Immature natural killer cell (primary cell): ENCODE measurements around the gene SLC25A21. TPM values are rescaled to one million over a fixed set of nuclear protein-coding genes. Genes with fewer than 3 reads are reported as not detected.
"Not testable (repeated sequence)": the region's sequence is repeated elsewhere in the genome, so short reads cannot be mapped to it uniquely, and the experiment has no call there.

ENCODE experiments used
- DNase-seq, 3 donors: peaks; one replicate each; pipeline ENCODE4 v3.0.0; 2022; ENCODE audit warnings: mixed read lengths in 1 of 3
- H3K27ac Mint-ChIP-seq, 6 donors: one replicate each; pipeline ENCODE4 v1.8.0; 2020; ENCODE audit warnings: mixed read lengths in 6 of 6, mild to moderate bottlenecking in 5 of 6, inconsistent platforms in 4 of 6, moderate library complexity in 3 of 6
- H3K27me3 Mint-ChIP-seq, 3 donors: one replicate each; pipeline ENCODE4 v1.8.0; 2020 to 2021; ENCODE audit warnings: low read depth in 3 of 3, mild to moderate bottlenecking in 3 of 3, mixed read lengths in 3 of 3, moderate library complexity in 3 of 3, inconsistent platforms in 1 of 3
- H3K36me3 Mint-ChIP-seq, 3 donors: one replicate each; pipeline ENCODE4 v1.8.0; 2020; ENCODE audit warnings: mixed read lengths in 3 of 3, inconsistent platforms in 2 of 3, mild to moderate bottlenecking in 2 of 3
- H3K4me1 Mint-ChIP-seq, 2 donors: one replicate each; pipeline ENCODE4 v1.8.0; 2020; ENCODE audit warnings: inconsistent platforms in 2 of 2, mild to moderate bottlenecking in 2 of 2, mixed read lengths in 2 of 2, moderate library complexity in 1 of 2
- H3K4me3 Mint-ChIP-seq, 5 donors: one replicate each; pipeline ENCODE4 v1.8.0; 2020; ENCODE audit warnings: mild to moderate bottlenecking in 5 of 5, mixed read lengths in 5 of 5, inconsistent platforms in 3 of 5, moderate library complexity in 3 of 5
- H3K9me3 Mint-ChIP-seq, 6 donors: one replicate each; pipeline ENCODE4 v1.8.0; 2020; ENCODE audit warnings: mild to moderate bottlenecking in 6 of 6, mixed read lengths in 6 of 6, inconsistent platforms in 4 of 6, moderate library complexity in 3 of 6
- polyA plus RNA-seq, 3 donors: library from polyadenylated mRNA; unstranded; fragments of 300-500 nt; fragmentation: Illumina TruSeq; gene quantifications; one replicate each; pipeline ENCODE4 v1.2.3, GENCODE V29; 2021

The SLC25A21 gene
- polyA plus RNA-seq, 3 donors from 2014 or later: not detected

GRCh38 chr14:37197421-37198272 is 25.2 kb upstream of the SLC25A21 start, which contains the start of gene MIPOL1:
Gene MIPOL1, plus strand, starts transcription at chr14:37197937. Its CDS starts 49,952 bp downstream, at chr14:37247889.
- Mint-ChIP-seq H3K4me1 (peaks cover 0 to 8% of the 10 kb centered on the region in 2 donors), H3K27me3 (peaks cover 0 to 2% (median 2%) of the 10 kb centered on the region in 3 donors), H3K27ac (no peak within 1 kb of the TSS), H3K9me3 (peaks cover 2 to 40% (median 8%) of the 10 kb centered on the region in 6 donors), H3K36me3 (no peaks in the 10 kb centered on the region), H3K4me3 (peak within 1 kb of the TSS; percentile 21 to 77 (median 50))
- DNase-seq: no peak

GRCh38 chr14:37196604-37197420 is 24.4 kb upstream of the SLC25A21 start:
- no peak for DNase-seq
- peak overlapping the region in 4 of 5 donors; percentile 27 to 77 (median 52) for H3K4me3 Mint-ChIP-seq
- peaks cover 0 to 2% (median 0%) of the 10 kb centered on the region in 3 donors for H3K27me3 Mint-ChIP-seq
- no peak overlapping the region for H3K27ac Mint-ChIP-seq
- H3K9me3 Mint-ChIP-seq: peaks cover 2 to 39% (median 8%) of the 10 kb centered on the region in 6 donors
- H3K4me1 Mint-ChIP-seq: peaks cover 0 to 8% of the 10 kb centered on the region in 2 donors
- no peaks in the 10 kb centered on the region for H3K36me3 Mint-ChIP-seq

GRCh38 chr14:37195327-37195726 is 22.9 kb upstream of the SLC25A21 start:
- Mint-ChIP-seq H3K4me3 (no peak overlapping the region), H3K36me3 (no peaks in the 10 kb centered on the region), H3K9me3 (peaks cover 2 to 48% (median 15%) of the 10 kb centered on the region in 6 donors), H3K27ac (no peak overlapping the region), H3K27me3 (peaks cover 0 to 2% (median 1%) of the 10 kb centered on the region in 3 donors), H3K4me1 (peaks cover 0 to 8% of the 10 kb centered on the region in 2 donors)
- DNase-seq: no peak

DNA sequence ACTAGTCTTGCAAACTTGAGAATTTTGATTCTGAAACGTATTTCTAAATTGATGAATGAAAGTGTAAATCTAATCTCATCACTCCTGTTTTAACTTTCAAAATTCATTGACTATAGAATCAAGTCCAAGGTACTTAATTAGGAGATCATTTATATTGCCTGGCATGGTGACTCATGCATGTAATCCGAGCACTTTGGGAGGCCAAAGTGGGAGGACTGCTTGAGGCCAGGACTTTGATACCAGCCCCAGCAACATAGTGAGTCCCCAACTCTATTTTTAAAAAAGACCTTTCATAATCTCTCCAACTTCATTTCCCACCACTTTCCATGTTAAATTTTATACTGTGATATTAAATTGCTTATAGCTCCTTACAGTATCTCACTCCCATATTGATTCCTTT is 22.3 kb upstream of the SLC25A21 start:
- Mint-ChIP-seq H3K4me1 (peaks cover 0 to 8% of the 10 kb centered on the region in 2 donors), H3K9me3 (peaks cover 2 to 49% (median 19%) of the 10 kb centered on the region in 6 donors), H3K36me3 (no peaks in the 10 kb centered on the region), H3K4me3 (no peak overlapping the region), H3K27ac (no peak overlapping the region), H3K27me3 (peaks cover 0 to 3% (median 2%) of the 10 kb centered on the region in 3 donors)
- DNase-seq: no peak

DNA sequence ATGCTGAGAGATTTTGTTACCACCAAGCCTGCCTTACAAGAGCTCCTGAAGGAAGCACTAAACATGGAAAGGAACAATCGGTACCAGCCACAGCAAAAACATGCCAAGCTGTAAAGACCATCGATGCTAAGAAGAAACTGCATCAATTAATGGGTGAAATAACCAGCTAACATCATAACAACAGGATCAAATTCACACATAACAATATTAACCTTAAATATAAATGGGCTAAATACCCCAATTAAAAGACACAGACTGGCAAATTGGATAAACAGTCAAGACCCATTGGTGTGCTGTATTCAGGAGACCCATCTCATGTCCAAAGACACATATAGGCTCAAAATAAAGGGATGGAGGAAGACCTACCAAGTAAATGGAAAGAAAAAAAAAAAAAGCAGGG is 17.3 kb upstream of the SLC25A21 start:
- H3K9me3 Mint-ChIP-seq: peaks cover 0 to 30% (median 16%) of the 10 kb centered on the region in 6 donors
- H3K36me3 Mint-ChIP-seq: not testable (repeated sequence)

GRCh38 chr14:37187840-37188577 is 15.6 kb upstream of the SLC25A21 start:
- not testable (repeated sequence) for DNase-seq, H3K27ac Mint-ChIP-seq, H3K4me3 Mint-ChIP-seq, H3K27me3 Mint-ChIP-seq, H3K36me3 Mint-ChIP-seq, H3K4me1 Mint-ChIP-seq
- H3K9me3 Mint-ChIP-seq: peaks cover 2 to 31% (median 21%) of the 10 kb centered on the region in 6 donors

More for the DNA sequence above, 17.3 kb upstream of the SLC25A21 start:
- H3K27me3 Mint-ChIP-seq, H3K4me1 Mint-ChIP-seq, H3K27ac Mint-ChIP-seq, H3K4me3 Mint-ChIP-seq, DNase-seq: not testable (repeated sequence)

DNA sequence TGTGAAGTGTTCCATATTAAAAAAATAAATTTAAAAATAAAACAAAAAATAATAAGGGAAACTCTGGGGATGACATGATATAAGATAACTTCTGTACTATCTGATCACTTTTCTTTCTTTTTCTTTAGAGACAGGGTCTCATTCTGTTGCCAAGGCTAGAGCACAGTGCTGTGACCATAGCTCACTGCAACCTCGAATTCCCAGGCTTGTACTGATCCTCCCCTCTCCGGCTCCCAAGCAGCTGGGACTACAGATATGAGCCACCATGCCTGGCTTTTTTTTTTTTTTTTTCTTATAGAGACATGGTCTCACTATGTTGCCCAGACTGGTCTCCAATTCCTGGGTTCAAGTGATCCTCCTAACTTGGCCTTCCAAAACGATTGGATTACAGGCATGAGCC is 14.9 kb upstream of the SLC25A21 start:
- DNase-seq: no peak
- Mint-ChIP-seq H3K4me1 (no peaks in the 10 kb centered on the region), H3K4me3 (no peak overlapping the region), H3K9me3 (peaks cover 2 to 30% (median 22%) of the 10 kb centered on the region in 6 donors), H3K36me3 (no peaks in the 10 kb centered on the region), H3K27ac (no peak overlapping the region), H3K27me3 (peaks cover 0 to 3% (median 0%) of the 10 kb centered on the region in 3 donors)

DNA sequence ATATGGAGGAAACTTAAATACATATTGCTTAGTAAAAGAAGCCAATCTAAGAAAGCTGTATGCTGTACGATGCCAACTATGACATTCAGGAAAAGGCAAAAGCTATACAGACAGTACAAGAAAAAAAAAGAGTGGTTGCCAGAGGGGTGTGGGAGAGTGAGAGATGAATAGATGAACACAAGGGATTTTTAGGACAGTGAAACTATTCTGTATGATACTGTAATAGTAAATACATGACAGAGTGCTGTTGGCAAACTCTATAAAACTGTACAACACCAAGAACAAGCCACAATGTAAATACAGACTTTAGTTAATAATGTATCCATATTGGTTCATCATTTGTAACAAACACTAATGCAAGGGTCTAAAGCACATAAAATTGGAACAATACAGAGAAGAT is 14.5 kb upstream of the SLC25A21 start:
- H3K27me3 Mint-ChIP-seq: peaks cover 0 to 3% (median 0%) of the 10 kb centered on the region in 3 donors
- H3K4me1 Mint-ChIP-seq: no peaks in the 10 kb centered on the region
- DNase-seq: no peak
- H3K4me3 Mint-ChIP-seq: no peak overlapping the region
- no peaks in the 10 kb centered on the region for H3K36me3 Mint-ChIP-seq
- H3K9me3 Mint-ChIP-seq: peaks cover 7 to 33% (median 26%) of the 10 kb centered on the region in 6 donors
- H3K27ac Mint-ChIP-seq: no peak overlapping the region

- Mint-ChIP-seq H3K4me3 (no peak overlapping the region), H3K36me3 (no peaks in the 10 kb centered on the region), H3K27me3 (peaks cover 0 to 1% (median 0%) of the 10 kb centered on the region in 3 donors), H3K9me3 (peaks cover 7 to 32% (median 22%) of the 10 kb centered on the region in 6 donors), H3K27ac (no peak overlapping the region), H3K4me1 (no peaks in the 10 kb centered on the region)
- DNase-seq: no peak
These were observed 13.3 kb upstream of the SLC25A21 start for GRCh38 chr14:37185670-37186069.

DNA sequence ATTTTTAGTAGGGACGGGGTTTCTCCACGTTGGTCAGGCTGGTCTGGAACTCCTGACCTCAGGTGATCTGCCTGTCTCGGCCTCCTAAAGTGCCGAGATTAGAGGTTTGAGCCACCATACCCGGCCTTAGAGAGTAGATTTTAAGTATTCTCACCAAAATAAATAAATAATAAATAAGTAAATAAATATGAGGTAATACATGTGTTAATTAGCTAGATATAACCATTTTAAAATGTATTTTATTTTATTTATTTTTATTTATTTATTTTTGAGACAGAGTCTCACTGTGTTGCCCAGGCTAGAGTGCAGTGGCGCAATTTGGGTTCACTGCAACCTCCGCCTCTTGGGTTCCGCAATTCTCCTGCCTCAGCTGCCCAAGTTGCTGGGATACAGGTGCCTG is 12.1 kb upstream of the SLC25A21 start:
- H3K4me1 Mint-ChIP-seq, DNase-seq, H3K36me3 Mint-ChIP-seq, H3K27me3 Mint-ChIP-seq, H3K27ac Mint-ChIP-seq, H3K4me3 Mint-ChIP-seq: not testable (repeated sequence)
- H3K9me3 Mint-ChIP-seq: peaks cover 10 to 30% (median 17%) of the 10 kb centered on the region in 6 donors

GRCh38 chr14:37181441-37181840 is 9.0 kb upstream of the SLC25A21 start:
- H3K27me3 Mint-ChIP-seq: peaks cover 0 to 3% (median 0%) of the 10 kb centered on the region in 3 donors
- no peaks in the 10 kb centered on the region for H3K4me1 Mint-ChIP-seq
- no peak overlapping the region for H3K4me3 Mint-ChIP-seq

GRCh38 chr14:37180886-37181285 is 8.5 kb upstream of the SLC25A21 start:
- H3K9me3 Mint-ChIP-seq: peaks cover 5 to 41% (median 16%) of the 10 kb centered on the region in 6 donors
- H3K4me1 Mint-ChIP-seq, DNase-seq, H3K27ac Mint-ChIP-seq, H3K27me3 Mint-ChIP-seq, H3K4me3 Mint-ChIP-seq, H3K36me3 Mint-ChIP-seq: not testable (repeated sequence)

More at GRCh38 chr14:37181441-37181840, 9.0 kb upstream of the SLC25A21 start:
- H3K27ac Mint-ChIP-seq: no peak overlapping the region
- no peak for DNase-seq
- H3K9me3 Mint-ChIP-seq: peaks cover 5 to 41% (median 16%) of the 10 kb centered on the region in 6 donors
- peaks cover 0 to 4% (median 0%) of the 10 kb centered on the region in 3 donors for H3K36me3 Mint-ChIP-seq

GRCh38 chr14:37179896-37180502 is 7.6 kb upstream of the SLC25A21 start:
- Mint-ChIP-seq H3K9me3 (peaks cover 5 to 44% (median 17%) of the 10 kb centered on the region in 6 donors), H3K36me3 (peaks cover 0 to 4% (median 0%) of the 10 kb centered on the region in 3 donors), H3K27ac (no peak overlapping the region), H3K27me3 (peaks cover 0 to 3% (median 0%) of the 10 kb centered on the region in 3 donors), H3K4me1 (no peaks in the 10 kb centered on the region), H3K4me3 (no peak overlapping the region)
- DNase-seq: no peak
